ENCODE data around the gene SMIM31.

The SMIM31 gene

GRCh38 chr4:164753873-164754488, at the start of gene SMIM31:
SMIM31 (plus strand) TSS chr4:164754131; CDS start chr4:164770444, 16,313 bp downstream.
- Histone ChIP-seq H3K27me3 (no peaks in the 10 kb centered on the region), H3K36me3 (no peaks in the 10 kb centered on the region), H3K4me3 (ENCODE audit: low read depth in 1 of 2, low read length in 1 of 2) (no peak within 1 kb of the TSS), H3K27ac (no peak within 1 kb of the TSS), H3K9me3 (no peaks in the 10 kb centered on the region), H3K4me1 (ENCODE audit: control insufficient read depth in 1 of 2, insufficient read depth in 1 of 2, low read depth in 1 of 2, low read length in 1 of 2) (no peaks in the 10 kb centered on the region)
- no peak for TF ChIP-seq CTCF (IDR thresholded peaks at IDR 0.05)

- no peak overlapping the region for H3K27ac ChIP-seq
- no peak for TF ChIP-seq CTCF (IDR thresholded peaks at IDR 0.05)
- H3K9me3 ChIP-seq, result no peaks in the 10 kb centered on the region
- no peaks in the 10 kb centered on the region for H3K27me3 ChIP-seq
- no peaks in the 10 kb centered on the region for H3K36me3 ChIP-seq
- no peak overlapping the region for H3K4me3 ChIP-seq (ENCODE audit: low read depth in 1 of 2, low read length in 1 of 2)
- no peaks in the 10 kb centered on the region for H3K4me1 ChIP-seq (ENCODE audit: control insufficient read depth in 1 of 2, insufficient read depth in 1 of 2, low read depth in 1 of 2, low read length in 1 of 2)
Observed at GRCh38 chr4:164706675-164707074, 47.3 kb upstream of the SMIM31 start.

GRCh38 chr4:164716901-164717300, 37.0 kb upstream of the SMIM31 start:
- Histone ChIP-seq H3K9me3 (no peaks in the 10 kb centered on the region), H3K27me3 (no peaks in the 10 kb centered on the region), H3K27ac (no peak overlapping the region), H3K4me3 (ENCODE audit: low read depth in 1 of 2, low read length in 1 of 2) (no peak overlapping the region), H3K36me3 (no peaks in the 10 kb centered on the region), H3K4me1 (ENCODE audit: control insufficient read depth in 1 of 2, insufficient read depth in 1 of 2, low read depth in 1 of 2, low read length in 1 of 2) (no peaks in the 10 kb centered on the region)
- TF ChIP-seq CTCF (IDR thresholded peaks at IDR 0.05), result no peak

GRCh38 chr4:164718827-164719226, 35.1 kb upstream of the SMIM31 start:
- Histone ChIP-seq H3K27me3 (no peaks in the 10 kb centered on the region), H3K4me1 (ENCODE audit: control insufficient read depth in 1 of 2, insufficient read depth in 1 of 2, low read depth in 1 of 2, low read length in 1 of 2) (no peaks in the 10 kb centered on the region), H3K36me3 (no peaks in the 10 kb centered on the region), H3K27ac (no peak overlapping the region), H3K4me3 (ENCODE audit: low read depth in 1 of 2, low read length in 1 of 2) (no peak overlapping the region), H3K9me3 (no peaks in the 10 kb centered on the region)
- TF ChIP-seq CTCF (IDR thresholded peaks at IDR 0.05), result no peak

- H3K4me3 ChIP-seq (ENCODE audit: low read depth in 1 of 2, low read length in 1 of 2), result no peak overlapping the region
- no peaks in the 10 kb centered on the region for H3K27me3 ChIP-seq
- H3K36me3 ChIP-seq, result no peaks in the 10 kb centered on the region
- no peaks in the 10 kb centered on the region for H3K4me1 ChIP-seq (ENCODE audit: control insufficient read depth in 1 of 2, insufficient read depth in 1 of 2, low read depth in 1 of 2, low read length in 1 of 2)
- H3K9me3 ChIP-seq, result no peaks in the 10 kb centered on the region
- no peak overlapping the region for H3K27ac ChIP-seq
- TF ChIP-seq CTCF (IDR thresholded peaks at IDR 0.05), result no peak
Observed at GRCh38 chr4:164725066-164725465, 28.9 kb upstream of the SMIM31 start.
